Non-pigmented ciliary epithelial cell (primary cell): Measurements from ENCODE around the gene HHIPL1.

Experiments
- DNase-seq: peaks from one replicate; pipeline ENCODE4 v3.0.0-alpha.2; 2010; ENCODE audit warnings: low read depth

HHIPL1 gene

DNA sequence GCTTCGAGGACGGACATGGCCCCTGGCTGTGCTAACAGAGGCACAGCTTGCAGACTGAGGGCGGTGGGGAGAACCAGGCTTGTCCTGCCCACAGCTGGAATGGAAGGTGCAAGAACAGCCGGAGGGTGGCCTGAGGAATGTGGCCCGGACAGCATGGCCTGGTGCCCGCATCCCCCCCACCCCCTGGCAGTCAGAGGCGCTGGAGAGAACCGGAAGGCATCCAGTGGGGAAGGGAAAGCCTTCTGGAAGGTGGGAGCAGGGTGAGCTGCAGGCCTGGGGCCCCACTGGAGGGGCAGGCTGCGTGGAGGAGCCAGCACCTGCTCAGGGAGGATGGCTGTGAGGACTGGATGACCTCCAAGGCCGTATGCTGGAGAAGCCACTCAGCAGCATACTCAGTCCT is 31.0 kb downstream of the HHIPL1 start:
- DNase-seq: no peak

DNA sequence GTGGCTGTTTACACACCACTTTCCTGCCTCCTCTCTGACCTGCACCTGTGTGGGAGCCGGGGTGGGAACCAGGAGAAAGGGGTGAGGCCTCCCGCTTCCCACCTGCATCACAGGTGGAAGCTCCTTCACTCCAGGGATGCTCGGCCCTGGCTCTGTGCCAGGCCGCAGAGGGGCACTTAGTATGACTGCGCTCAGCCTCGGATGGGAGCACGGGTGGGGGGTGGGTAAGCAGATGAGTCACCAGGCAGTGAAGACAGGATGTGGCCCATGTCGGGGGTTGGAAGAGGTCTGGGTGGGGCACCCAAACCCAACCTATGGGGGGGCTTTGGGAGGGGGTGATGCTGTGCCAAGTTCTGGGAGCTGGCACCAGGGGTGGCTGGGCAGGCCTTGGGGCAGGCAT is 31.7 kb downstream of the HHIPL1 start:
- no peak for DNase-seq

- DNase-seq: no peak
Observed at GRCh38 chr14:99677231-99678140, 32.6 kb downstream of the HHIPL1 start.

- no peak for DNase-seq
Observed at GRCh38 chr14:99678198-99678597, 33.3 kb downstream of the HHIPL1 start.

- DNase-seq: no peak
Observed at GRCh38 chr14:99679111-99679510, 34.2 kb downstream of the HHIPL1 start.

DNA sequence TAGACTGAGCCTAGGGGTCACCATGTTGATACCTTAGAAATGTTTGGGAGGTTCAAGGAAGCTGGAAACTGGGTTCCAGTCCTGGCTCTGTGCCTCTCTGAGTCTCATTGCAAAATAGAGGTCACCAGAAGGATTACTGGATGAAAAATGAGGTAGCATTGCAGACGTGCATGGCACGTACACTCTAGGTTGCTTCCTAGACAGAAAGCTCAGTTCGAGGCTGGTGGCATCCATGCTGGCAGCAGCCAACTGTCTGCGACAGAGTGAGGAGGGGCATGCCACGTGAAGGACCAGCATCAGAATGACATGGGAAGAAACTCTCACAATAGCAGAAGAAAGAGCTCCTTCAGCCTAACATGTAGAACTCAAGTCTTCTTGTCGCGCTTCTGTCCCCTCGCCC is 34.6 kb downstream of the HHIPL1 start:
- DNase-seq: no peak

- no peak for DNase-seq
Observed at GRCh38 chr14:99679996-99680395, 35.1 kb downstream of the HHIPL1 start.

DNA sequence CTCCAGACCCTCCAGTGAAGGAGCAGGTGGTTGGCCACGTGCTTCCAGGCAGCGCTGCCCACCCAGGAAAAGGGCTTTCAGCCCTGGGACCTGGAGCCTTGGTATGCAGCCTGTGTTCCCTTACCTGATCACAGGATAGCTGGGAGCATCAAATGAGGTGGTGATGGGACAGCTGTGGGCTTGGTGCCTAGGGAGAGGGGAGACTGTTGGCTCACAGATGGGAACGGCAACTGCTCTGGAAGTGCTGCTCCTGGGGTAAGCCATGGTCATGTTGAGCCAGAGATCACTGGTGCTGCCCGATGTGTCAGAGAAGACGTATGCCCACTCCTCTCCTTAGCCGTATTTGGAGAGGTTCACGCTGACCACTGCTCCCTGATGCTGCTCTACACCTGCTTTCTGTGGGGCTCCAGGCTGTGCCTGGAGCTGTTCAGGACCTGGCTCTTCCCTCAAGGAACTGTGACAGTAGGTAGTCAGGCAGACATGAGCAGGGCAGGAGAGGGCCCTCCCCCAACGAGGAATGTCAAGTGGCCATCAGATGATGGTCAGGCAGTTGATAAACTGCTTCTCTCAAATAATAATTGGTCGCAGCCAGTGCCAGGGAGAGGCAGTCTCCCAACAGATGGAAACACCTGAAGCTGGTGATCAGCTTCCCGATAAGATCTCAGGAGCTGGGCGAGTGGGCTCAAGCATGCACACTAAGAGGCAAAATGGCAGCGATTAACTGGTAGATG is 36.3 kb downstream of the HHIPL1 start:
- DNase-seq: no peak

- no peak for DNase-seq
Observed at GRCh38 chr14:99681832-99682148, 36.9 kb downstream of the HHIPL1 start.

DNA sequence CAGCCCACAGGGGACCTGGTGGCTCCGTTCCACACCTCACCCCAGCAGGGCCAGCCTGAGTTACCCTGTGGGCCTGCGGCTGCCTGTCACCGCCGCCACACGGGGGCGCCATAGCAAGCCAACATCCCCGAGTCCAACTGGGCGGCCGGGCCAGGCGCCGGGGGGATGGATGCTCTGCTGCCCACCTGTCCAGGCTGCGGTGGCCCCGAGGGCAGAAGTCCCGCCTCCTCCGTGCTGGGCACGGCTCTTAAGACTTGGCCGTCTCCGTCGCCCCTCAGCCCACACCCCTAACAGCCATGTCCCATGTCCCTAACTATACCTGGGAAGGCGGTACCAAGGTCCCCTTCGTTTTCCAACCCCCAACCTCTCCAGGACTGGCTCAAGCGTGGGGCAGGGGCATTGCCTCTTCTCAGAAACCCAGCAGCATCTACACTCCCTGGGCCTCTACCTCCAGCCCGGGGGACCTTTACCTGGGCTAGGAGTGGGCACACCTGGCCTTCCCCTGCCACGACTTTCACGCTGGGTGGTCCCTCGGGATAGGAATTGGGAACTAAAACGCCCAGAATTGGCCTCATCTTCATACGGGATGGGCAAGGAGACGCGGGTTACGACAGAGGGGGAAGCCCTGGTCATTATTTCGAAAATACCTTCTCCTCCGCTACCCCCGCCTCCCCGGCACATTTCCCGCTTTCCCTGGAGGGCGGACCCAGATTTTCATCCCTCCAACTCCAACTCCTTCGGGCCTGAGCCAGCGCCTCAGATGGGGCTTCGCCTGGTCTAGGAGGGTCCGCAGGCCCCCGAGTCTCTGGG is 38.1 kb downstream of the HHIPL1 start:
- DNase-seq: peak; percentile 9

- DNase-seq: peak; percentile 94
Observed at GRCh38 chr14:99683619-99684409, 38.9 kb downstream of the HHIPL1 start, which contains the start of gene CYP46A1. Gene CYP46A1, plus strand, starts transcription at chr14:99684298. Its CDS starts 120 bp downstream, at chr14:99684418.

- no peak for DNase-seq
Observed at GRCh38 chr14:99684410-99684934, 39.5 kb downstream of the HHIPL1 start.

- no peak for DNase-seq
Observed at GRCh38 chr14:99685151-99685591, 40.2 kb downstream of the HHIPL1 start.

DNA sequence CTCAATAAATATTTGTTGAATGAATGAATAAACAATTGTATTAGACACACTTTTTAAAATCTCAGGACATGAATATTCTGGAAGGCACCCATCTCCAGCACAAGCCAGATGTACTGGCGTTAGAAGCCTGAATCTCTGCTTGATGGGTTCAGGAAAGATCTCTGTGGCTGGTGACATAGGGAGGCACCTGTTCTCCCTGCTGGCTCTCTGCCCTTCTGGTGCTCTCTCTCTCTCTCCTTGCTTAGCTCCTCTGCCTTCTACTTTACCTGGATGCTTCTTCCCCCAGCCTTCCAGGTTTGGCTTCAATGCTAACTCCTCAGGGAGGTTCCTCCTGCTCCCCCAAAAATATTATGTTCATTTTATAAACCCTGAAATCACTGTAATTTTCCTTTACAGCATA is 40.7 kb downstream of the HHIPL1 start:
- DNase-seq: no peak

- no peak for DNase-seq
Observed at GRCh38 chr14:99686557-99687283, 41.8 kb downstream of the HHIPL1 start.

DNA sequence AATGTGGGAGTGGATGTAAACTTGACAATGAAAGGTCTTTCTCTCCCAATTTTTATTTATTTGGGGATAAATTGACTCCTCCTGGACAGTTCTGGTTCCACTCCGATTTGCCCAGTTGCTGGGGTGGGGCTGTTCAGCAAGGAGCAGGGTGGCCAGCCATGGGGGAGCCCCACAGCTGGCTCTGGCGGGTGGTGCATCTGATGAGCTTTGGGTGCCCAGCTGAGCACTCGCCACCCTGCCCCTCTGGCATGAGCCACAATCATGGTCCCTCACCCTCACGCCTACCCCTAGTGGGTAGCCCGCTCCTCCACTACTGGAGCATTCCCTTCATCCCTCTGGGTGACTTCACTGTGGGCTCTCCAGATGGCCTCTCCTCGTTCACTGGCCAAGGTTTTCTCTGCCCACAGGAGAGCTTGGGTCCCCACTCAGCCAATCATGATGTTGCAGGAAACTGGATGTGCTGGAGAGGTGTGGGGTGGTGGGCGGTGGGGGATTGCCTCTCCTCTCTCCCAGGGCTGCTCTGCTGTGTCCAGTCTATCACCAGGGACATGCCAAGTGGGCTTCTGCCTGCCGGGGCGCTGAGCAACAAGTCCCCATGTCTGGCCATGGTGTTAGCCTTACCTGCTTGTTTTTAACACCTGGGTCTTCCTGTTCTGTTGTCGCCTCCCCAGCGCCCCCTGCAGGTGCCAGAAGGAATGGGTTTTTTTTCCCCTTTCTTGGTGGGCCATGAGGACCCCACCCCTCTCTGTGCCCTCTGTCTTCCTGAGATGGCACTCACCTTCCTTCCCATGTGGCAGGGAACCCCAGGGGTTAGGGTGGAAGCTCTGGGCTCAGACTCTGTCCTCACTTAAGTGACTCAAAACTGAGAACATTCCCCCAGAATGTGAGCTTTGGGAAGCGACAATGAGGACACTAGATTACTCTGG is 42.6 kb downstream of the HHIPL1 start:
- no peak for DNase-seq

DNA sequence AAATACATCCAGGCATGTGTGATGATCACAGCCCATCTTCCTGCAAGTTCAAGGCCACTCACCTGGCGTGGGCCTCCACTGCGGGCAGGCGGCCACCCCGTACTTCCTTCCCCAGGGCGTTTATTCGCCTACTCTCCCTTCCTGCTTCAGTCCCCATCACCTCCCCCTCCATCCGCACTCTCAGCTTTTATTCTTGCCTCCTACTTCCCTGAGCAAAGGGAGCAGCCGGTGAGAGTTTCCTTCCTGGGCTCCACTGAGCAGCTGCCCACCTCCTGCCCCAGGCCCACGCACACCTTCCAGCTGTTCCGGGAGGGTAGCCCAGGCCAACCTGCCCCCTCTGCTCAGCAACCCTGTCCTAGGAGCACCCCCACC is 43.3 kb downstream of the HHIPL1 start:
- DNase-seq: no peak

GRCh38 chr14:99688629-99689028 is 43.7 kb downstream of the HHIPL1 start:
- no peak for DNase-seq
